Measurements from ENCODE around the gene PARG.
"Not testable (repeated sequence)": the region's sequence is repeated elsewhere in the genome, so short reads cannot be mapped to it uniquely, and the experiment has no call there.

Gene PARG

GRCh38 chr10:49903829-49904228 is 38.0 kb downstream of the PARG start:
- not testable (repeated sequence) for DNase-seq (ENCODE audit: low read depth)

DNA sequence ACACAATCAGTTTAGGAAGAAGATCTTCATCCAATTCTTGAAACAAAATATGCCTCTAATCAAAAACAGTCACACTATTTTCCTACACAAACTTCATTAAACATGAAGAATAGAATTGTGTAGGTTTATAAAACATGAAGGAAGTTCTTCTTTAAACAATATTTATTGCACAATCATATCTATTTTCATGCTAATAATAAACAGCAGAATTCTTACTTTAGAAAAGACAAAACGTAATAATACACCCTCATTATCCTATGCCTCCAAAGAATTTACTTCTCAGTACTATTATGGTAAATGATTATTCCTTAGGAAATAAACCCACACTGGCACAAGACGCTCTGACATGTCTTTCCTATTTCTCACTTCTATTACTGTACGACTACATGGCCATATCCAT is 41.4 kb downstream of the PARG start:
- not testable (repeated sequence) for DNase-seq (ENCODE audit: low read depth)

GRCh38 chr10:49899999-49900398 is 41.8 kb downstream of the PARG start:
- DNase-seq (ENCODE audit: low read depth): not testable (repeated sequence)

GRCh38 chr10:49890025-49890424 is 51.8 kb downstream of the PARG start:
- DNase-seq (ENCODE audit: low read depth): not testable (repeated sequence)

DNA sequence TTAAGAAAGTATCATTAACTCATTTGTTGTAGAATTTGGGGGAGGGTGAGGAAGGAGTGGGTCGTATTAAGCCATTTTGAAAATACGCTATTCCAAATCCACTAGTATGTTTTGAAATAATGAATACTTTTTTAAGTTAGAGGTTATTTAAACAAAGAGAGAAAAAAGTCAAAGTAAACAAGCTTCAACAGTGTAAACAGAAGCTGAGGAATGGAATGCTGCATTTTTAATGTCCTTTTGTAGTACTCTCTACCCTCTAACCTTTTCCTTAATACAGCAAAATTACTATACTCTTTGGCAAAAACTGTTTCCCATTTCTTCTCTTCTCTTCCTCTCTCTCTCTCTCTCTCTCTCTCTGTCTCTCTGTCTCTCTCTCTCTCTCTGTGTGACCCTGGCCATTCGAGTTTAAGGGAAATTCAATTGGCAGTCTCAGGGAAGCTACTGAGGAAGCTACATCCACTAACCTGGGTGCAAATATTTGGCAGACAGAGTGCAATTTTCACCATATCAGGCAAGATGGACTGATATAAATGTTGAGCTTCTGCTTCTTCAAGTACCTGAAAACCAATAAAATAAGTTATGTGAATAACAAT is 57.0 kb downstream of the PARG start:
- not testable (repeated sequence) for DNase-seq (ENCODE audit: low read depth)

GRCh38 chr10:49883852-49884251 is 58.0 kb downstream of the PARG start:
- DNase-seq (ENCODE audit: low read depth): not testable (repeated sequence)

DNA sequence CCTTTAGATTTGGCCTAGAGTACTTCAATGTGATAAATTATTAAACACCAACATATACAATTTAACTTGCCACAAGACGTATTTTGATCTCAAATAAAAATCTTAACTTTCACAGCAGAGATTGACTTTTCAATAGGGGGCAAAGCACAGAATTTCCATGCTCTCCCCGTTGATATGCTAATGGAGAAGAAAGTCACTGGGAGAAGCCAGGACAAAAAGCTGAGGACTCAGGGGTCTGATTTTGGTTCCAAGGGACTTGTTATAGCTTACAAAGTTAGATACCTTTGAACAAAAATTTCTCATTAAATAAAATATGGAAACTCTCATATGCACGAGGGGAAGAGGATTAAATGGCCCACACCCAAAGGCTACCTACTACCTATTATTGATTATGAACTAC is 59.5 kb downstream of the PARG start:
- not testable (repeated sequence) for DNase-seq (ENCODE audit: low read depth)

DNA sequence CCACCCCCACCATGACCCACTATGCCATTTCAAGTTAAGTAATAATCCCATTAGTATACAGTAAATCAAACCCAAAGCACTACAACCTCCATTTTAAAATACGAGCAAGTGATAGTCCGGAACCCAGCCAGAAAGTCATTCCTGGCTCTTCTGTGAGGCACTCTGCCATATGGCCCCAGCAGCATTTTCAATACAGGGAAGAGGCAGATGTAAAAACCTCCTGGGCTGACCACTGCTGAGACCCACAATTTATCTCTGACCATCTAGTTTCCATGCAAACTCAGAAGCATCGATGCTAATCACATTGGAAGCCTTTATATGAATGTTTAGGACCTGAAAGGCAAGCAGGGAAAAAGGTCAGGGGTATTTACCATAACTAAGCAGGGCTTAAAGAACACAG is 69.1 kb downstream of the PARG start:
- not testable (repeated sequence) for DNase-seq (ENCODE audit: low read depth)

GRCh38 chr10:49871462-49871861 is 70.4 kb downstream of the PARG start:
- DNase-seq (ENCODE audit: low read depth): not testable (repeated sequence)

DNA sequence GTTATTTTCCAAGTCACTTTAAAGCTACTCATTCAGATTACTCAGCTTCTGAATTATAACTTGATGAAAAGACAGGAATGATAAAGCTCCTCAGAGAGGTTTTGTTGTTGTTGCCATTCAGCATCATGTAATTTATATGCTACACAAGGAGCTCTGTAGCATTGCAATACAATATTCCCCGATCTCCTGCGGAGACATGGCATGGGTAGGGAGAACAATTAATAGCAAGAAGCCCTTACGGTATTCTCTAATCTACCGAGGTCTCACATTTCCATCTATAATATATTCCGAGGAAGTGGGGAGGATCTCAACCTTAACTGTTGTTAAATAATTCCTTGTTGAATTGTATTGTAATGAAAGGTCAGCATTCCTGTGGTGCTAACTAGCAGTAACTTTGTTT is 81.9 kb downstream of the PARG start:
- not testable (repeated sequence) for DNase-seq (ENCODE audit: low read depth)

- DNase-seq (ENCODE audit: low read depth): not testable (repeated sequence)
These were observed 83.0 kb downstream of the PARG start for GRCh38 chr10:49858697-49859382.

DNA sequence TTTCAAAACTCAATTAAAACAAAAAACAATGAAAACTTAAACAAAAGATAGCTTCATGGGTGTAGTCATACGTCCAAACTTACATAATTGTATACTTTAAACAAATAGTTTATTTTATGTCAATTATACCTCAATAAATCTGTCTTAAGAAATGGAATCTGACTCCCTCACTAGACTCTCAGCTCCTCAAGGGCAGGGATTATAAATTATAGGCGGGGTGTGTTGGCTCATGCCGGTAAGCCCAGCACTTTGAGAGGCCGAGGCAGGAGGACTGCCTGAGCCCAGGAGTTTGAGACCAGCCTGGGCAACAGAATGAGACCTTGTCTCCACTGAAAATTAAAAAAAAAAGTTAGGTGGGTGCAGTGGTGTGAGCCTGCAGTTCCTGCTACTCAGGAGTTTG is 92.3 kb downstream of the PARG start:
- not testable (repeated sequence) for DNase-seq (ENCODE audit: low read depth)

DNA sequence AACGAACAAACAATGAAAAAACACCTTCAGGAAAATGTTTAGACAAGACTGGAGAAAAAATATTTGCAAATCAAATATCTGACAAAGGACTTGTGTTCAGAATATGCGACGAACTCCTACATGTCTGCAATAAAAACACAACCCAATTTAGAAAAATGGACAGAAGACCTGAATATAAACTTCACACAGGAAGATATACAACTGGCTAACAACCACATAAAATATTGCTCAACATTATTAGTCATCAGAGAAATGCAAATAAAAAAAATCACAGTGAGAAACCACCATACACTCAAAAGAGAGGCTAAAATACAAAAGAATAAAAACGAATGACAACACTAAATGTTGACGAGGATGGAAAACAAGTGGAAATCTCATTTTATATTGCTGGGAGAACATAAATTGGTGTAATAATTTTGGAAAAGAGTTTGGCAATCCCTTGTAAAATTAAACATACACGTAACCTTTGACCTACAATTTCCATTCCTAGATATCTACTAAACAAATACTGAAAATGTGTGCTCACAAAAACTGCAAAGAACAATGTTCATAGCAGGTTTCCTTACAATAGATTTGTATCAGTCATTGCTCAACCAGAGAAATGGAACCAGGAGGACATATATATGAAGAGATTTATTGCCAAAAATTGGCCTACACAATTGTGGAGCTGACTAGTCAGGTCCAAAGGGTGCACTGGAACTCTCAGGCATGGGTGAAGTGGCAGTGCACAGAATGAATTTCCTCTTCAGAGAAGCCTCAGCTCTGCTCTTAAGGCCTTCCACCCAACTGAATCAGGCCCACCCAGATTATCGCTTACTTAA is 96.8 kb downstream of the PARG start:
- no peak for DNase-seq (ENCODE audit: low read depth)

DNA sequence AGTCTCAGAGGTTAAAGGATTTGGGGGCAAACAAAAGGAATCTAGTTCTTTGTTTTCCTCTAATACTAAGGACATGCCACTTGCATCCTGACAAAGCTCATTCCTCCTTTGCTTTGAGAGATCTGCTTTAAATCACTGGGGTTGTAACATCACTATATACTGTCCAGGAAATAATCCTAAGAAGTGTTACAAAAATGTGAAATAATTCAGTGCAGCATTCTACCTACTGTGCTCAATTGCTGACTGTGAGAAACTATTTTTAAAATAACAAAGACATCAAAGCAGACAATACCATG is 99.5 kb downstream of the PARG start:
- DNase-seq (ENCODE audit: low read depth): not testable (repeated sequence)

GRCh38 chr10:49841615-49842332 is 100.1 kb downstream of the PARG start:
- no peak for DNase-seq (ENCODE audit: low read depth)

DNA sequence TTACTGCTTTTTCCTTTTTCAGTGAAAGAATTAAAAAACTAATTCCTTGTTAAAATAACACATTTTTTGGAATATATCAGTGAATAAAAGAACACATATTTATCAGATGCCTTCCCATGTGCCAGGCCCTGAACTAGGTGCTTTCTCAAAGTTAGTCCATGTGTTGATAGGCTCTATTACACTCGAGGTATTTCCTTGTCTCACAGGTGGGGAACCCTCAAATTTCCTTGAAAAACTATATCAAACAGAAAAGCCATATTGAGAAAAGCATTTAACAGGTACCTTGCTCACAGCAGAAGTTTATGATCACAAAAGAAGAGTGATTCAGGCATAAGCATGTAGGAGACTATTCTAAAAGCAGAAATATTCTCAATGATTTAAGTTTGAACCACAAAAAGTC is 104.1 kb downstream of the PARG start:
- no peak for DNase-seq (ENCODE audit: low read depth)

GRCh38 chr10:49837051-49837478 is 104.8 kb downstream of the PARG start:
- DNase-seq (ENCODE audit: low read depth): no peak

GRCh38 chr10:49834976-49835375 is 106.9 kb downstream of the PARG start:
- DNase-seq (ENCODE audit: low read depth): no peak

- DNase-seq (ENCODE audit: low read depth): no peak
These were observed 107.6 kb downstream of the PARG start for GRCh38 chr10:49834201-49834600.

GRCh38 chr10:49833168-49833567 is 108.7 kb downstream of the PARG start:
- DNase-seq (ENCODE audit: low read depth): no peak

DNA sequence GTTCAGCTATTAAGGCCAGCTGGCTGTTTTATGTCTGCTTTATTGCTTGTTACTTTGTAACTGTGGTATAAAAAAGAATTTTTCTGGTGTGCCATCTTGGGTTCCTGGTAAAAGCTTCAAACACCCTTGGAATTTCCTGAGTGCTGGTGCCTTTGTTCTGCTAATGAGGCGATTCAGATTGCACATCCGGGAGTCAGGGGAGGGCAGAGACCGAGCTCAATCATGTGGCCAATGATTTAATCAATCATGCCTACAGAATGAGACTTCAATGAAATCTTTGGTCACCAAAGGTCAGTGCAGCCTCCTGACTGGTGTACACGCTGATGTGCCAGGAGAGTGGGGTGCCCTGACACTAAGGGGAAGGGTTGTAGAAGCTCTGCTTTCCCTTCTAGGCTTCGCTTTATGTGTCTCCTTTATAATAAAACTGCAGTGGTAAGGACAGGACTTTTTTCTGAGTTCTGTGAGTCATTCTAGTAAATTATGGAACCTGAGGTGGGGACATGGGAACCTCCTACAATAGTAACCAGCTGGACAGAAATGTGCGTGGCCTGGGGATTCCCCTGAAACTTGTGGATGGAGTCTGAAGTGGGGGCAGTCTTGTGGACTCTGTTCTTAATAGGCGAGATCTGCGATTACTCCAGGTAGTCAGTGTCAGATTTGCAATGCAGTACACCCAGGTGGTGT is 110.3 kb downstream of the PARG start:
- DNase-seq (ENCODE audit: low read depth): no peak

- no peak for DNase-seq (ENCODE audit: low read depth)
These were observed 111.0 kb downstream of the PARG start for GRCh38 chr10:49830846-49831245.
